Measurements from ENCODE around the gene TSHZ2. TPM values are rescaled to one million over a fixed set of nuclear protein-coding genes. Genes with fewer than 3 reads are reported as not detected.

TSHZ2 gene
- total RNA-seq, 5 donors from 2014 or later (not counting 1 experiment from before 2014, with no cell fraction given) = 20.2 to 42.9 (median 25.8) TPM

- no peak overlapping the region for H3K27ac ChIP-seq (ENCODE audit: low read length)
These were observed 414.0 kb downstream of the TSHZ2 start for GRCh38 chr20:53385941-53386767.

GRCh38 chr20:53387983-53388675 lies 416.0 kb downstream of the TSHZ2 start:
- Mint-ChIP-seq H3K4me1 (peaks cover 34 to 43% (median 36%) of the 10 kb centered on the region in 3 donors), H3K9me3 (no peaks in the 10 kb centered on the region), H3K27me3 (peaks cover 0 to 2% of the 10 kb centered on the region in 2 donors), H3K27ac (peak overlapping the region; percentile 25 to 85), H3K36me3 (no peaks in the 10 kb centered on the region), H3K4me3 (peak overlapping the region in 2 of 3 donors; percentile 28 to 35)
- 0% methylated on average over 2 of the region's 8 CpGs for whole genome bisulfite sequencing (ENCODE audit: insufficient coverage)
- H3K9me3 ChIP-seq = no peaks in the 10 kb centered on the region
- no peak overlapping the region for H3K4me3 ChIP-seq (ENCODE audit: control insufficient read depth in 1 of 2, extremely low read depth in 1 of 2, low read length in 1 of 2)
- no peak overlapping the region for H3K27ac ChIP-seq (ENCODE audit: low read length)
- ChIA-PET CTCF (no interaction called here), POLR2A (no interaction called here)
- H3K36me3 ChIP-seq (ENCODE audit: control insufficient read depth in 2 of 2, extremely low read depth in 1 of 2, insufficient read depth in 1 of 2, low read length in 1 of 2) = no peaks in the 10 kb centered on the region
- ATAC-seq (replicated peaks in 1 of 4) (peak; percentile 87 to 99 (median 97)), DNase-seq (peak in 32 of 35 experiments; percentile 8 to 75 (median 40))
- H3K27me3 ChIP-seq (replicated peaks in 1 of 2; ENCODE audit: control insufficient read depth in 2 of 2, extremely low read depth in 1 of 2, insufficient read depth in 2 of 2, low read length in 1 of 2) = peaks cover 0 to 3% of the 10 kb centered on the region in 2 experiments
- peaks cover 11 to 13% of the 10 kb centered on the region in 2 experiments for H3K4me1 ChIP-seq (ENCODE audit: control insufficient read depth in 1 of 2, extremely low read depth in 1 of 2, insufficient read depth in 2 of 2, low read length in 2 of 2)

More at GRCh38 chr20:53385941-53386767, 414.0 kb downstream of the TSHZ2 start:
- ChIA-PET POLR2A (no interaction called here), CTCF (interaction anchor here in 1 of 2 donors (0.8 kb wide), 1 partner anchor 447 kb away, joined by 3 read pairs; no protein-coding TSS in a partner anchor)
- Mint-ChIP-seq H3K4me1 (peaks cover 34 to 43% (median 36%) of the 10 kb centered on the region in 3 donors), H3K36me3 (no peaks in the 10 kb centered on the region), H3K27me3 (no peaks in the 10 kb centered on the region), H3K27ac (peak overlapping the region; percentile 53 to 75), H3K9me3 (no peaks in the 10 kb centered on the region), H3K4me3 (no peak overlapping the region)
- DNase-seq (no peak), ATAC-seq (replicated peaks in 1 of 4) (no peak)
- 85% methylated on average over 4 of the region's 14 CpGs for WGBS (ENCODE audit: insufficient coverage)
- Histone ChIP-seq H3K27me3 (replicated peaks in 1 of 2; ENCODE audit: control insufficient read depth in 2 of 2, extremely low read depth in 1 of 2, insufficient read depth in 2 of 2, low read length in 1 of 2) (peaks cover 0 to 10% of the 10 kb centered on the region in 2 experiments), H3K36me3 (ENCODE audit: control insufficient read depth in 2 of 2, extremely low read depth in 1 of 2, insufficient read depth in 1 of 2, low read length in 1 of 2) (no peaks in the 10 kb centered on the region), H3K9me3 (no peaks in the 10 kb centered on the region), H3K4me3 (ENCODE audit: control insufficient read depth in 1 of 2, extremely low read depth in 1 of 2, low read length in 1 of 2) (no peak overlapping the region), H3K4me1 (ENCODE audit: control insufficient read depth in 1 of 2, extremely low read depth in 1 of 2, insufficient read depth in 2 of 2, low read length in 2 of 2) (peaks cover 11 to 13% of the 10 kb centered on the region in 2 experiments)

DNA sequence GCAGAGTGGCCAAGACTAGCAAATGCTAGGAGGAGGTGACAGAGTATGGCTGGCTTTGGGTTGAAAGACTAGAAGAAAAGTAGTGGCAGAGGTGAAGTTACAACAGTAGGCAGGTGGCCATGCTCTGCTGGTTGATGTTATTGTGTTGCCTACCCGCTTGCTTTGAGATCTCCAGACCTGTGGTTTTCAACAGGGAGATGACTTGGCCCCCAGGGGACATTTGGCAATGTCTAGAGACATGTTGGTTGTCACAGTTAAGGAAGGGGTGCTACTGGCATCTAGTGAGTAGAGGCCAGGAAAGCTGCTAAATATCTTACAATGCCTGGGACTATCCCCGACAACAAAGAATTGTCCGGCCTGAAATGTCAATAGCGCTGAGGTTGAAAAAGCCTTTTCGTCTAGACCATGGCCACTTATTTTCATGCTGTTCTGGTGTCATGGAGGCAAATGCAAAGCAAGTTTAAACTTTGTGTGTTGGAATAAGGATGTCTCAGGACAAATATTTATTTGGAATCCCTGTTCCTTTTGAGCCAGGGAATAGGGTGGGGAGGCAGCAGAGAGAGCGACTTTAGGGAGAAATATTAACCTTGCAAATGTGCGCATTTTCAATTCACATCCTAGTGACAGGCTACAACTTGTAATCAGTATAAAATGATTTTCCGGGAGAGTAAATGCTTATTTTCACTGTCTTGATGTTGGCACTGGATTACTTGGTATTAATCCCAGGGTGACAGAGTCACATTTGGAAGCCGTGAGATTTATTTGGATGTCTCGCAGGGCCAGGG lies 417.6 kb downstream of the TSHZ2 start:
- H3K4me3 Mint-ChIP-seq = peak overlapping the region in 1 of 3 donors; percentile 28
- DNase-seq (no peak), ATAC-seq (replicated peaks in 1 of 4) (no peak)
- peaks cover 34 to 43% (median 36%) of the 10 kb centered on the region in 3 donors for H3K4me1 Mint-ChIP-seq
- H3K36me3 ChIP-seq (ENCODE audit: control insufficient read depth in 2 of 2, extremely low read depth in 1 of 2, insufficient read depth in 1 of 2, low read length in 1 of 2) = no peaks in the 10 kb centered on the region
- H3K27me3 Mint-ChIP-seq = peaks cover 0 to 2% of the 10 kb centered on the region in 2 donors
- no peak overlapping the region for H3K27ac ChIP-seq (ENCODE audit: low read length)
- WGBS (ENCODE audit: insufficient coverage) = 89% methylated on average over 1 of the region's 10 CpGs
- no peaks in the 10 kb centered on the region for H3K9me3 Mint-ChIP-seq
- H3K9me3 ChIP-seq = no peaks in the 10 kb centered on the region
- peaks cover 11 to 13% of the 10 kb centered on the region in 2 experiments for H3K4me1 ChIP-seq (ENCODE audit: control insufficient read depth in 1 of 2, extremely low read depth in 1 of 2, insufficient read depth in 2 of 2, low read length in 2 of 2)
- no peaks in the 10 kb centered on the region for H3K36me3 Mint-ChIP-seq
- ChIA-PET POLR2A (no interaction called here), CTCF (no interaction called here)
- H3K27ac Mint-ChIP-seq = peak overlapping the region; percentile 9 to 85
- no peaks in the 10 kb centered on the region for H3K27me3 ChIP-seq (replicated peaks in 1 of 2; ENCODE audit: control insufficient read depth in 2 of 2, extremely low read depth in 1 of 2, insufficient read depth in 2 of 2, low read length in 1 of 2)
- no peak overlapping the region for H3K4me3 ChIP-seq (ENCODE audit: control insufficient read depth in 1 of 2, extremely low read depth in 1 of 2, low read length in 1 of 2)

GRCh38 chr20:53390770-53391169 lies 418.6 kb downstream of the TSHZ2 start:
- H3K27me3 ChIP-seq (replicated peaks in 1 of 2; ENCODE audit: control insufficient read depth in 2 of 2, extremely low read depth in 1 of 2, insufficient read depth in 2 of 2, low read length in 1 of 2) = no peaks in the 10 kb centered on the region
- no peaks in the 10 kb centered on the region for H3K9me3 ChIP-seq
- H3K27me3 Mint-ChIP-seq = peaks cover 0 to 5% of the 10 kb centered on the region in 2 donors
- H3K27ac ChIP-seq (ENCODE audit: low read length) = no peak overlapping the region
- H3K4me3 ChIP-seq (ENCODE audit: control insufficient read depth in 1 of 2, extremely low read depth in 1 of 2, low read length in 1 of 2) = no peak overlapping the region
- H3K36me3 Mint-ChIP-seq = peaks cover 3% of the 10 kb centered on the region
- no peak overlapping the region for H3K4me3 Mint-ChIP-seq
- ATAC-seq (replicated peaks in 1 of 4) = no peak
- H3K4me1 Mint-ChIP-seq = peaks cover 36 to 46% (median 42%) of the 10 kb centered on the region in 3 donors
- no peak for DNase-seq
- ChIA-PET CTCF (no interaction called here), POLR2A (no interaction called here)
- H3K9me3 Mint-ChIP-seq = no peaks in the 10 kb centered on the region
- H3K4me1 ChIP-seq (ENCODE audit: control insufficient read depth in 1 of 2, extremely low read depth in 1 of 2, insufficient read depth in 2 of 2, low read length in 2 of 2) = peaks cover 11 to 13% of the 10 kb centered on the region in 2 experiments
- H3K36me3 ChIP-seq (ENCODE audit: control insufficient read depth in 2 of 2, extremely low read depth in 1 of 2, insufficient read depth in 1 of 2, low read length in 1 of 2) = no peaks in the 10 kb centered on the region
- H3K27ac Mint-ChIP-seq = no peak overlapping the region
- WGBS (ENCODE audit: insufficient coverage) = no CpG with 5 or more reads among the region's 2 CpGs

DNA sequence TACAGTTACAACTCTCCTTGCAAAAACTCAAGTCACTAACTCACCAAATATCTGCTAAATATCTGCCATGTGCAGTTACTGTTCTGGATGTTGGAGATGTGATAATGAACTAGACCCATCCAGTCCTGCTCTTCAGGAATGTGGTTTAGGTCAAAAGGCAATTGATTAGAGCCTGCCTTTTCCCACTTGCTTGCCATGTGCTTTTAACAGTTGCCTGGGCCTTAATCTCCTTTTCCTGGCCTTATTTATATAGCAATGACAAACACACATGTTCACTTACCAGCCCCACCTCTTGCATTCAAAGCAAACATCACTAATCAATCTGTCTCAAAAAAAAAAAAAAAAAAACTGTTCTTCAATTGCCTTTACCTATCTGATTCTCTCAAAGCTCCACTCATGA lies 422.3 kb downstream of the TSHZ2 start:
- Mint-ChIP-seq H3K4me3 (no peak overlapping the region), H3K36me3 (peaks cover 3% of the 10 kb centered on the region), H3K27ac (no peak overlapping the region), H3K4me1 (peaks cover 15 to 24% (median 20%) of the 10 kb centered on the region in 3 donors), H3K9me3 (no peaks in the 10 kb centered on the region), H3K27me3 (peaks cover 0 to 5% of the 10 kb centered on the region in 2 donors)
- H3K27me3 ChIP-seq (replicated peaks in 1 of 2; ENCODE audit: control insufficient read depth in 2 of 2, extremely low read depth in 1 of 2, insufficient read depth in 2 of 2, low read length in 1 of 2) = no peaks in the 10 kb centered on the region
- DNase-seq (no peak), ATAC-seq (replicated peaks in 1 of 4) (no peak)
- H3K27ac ChIP-seq (ENCODE audit: low read length) = no peak overlapping the region
- peaks cover 5 to 6% of the 10 kb centered on the region in 2 experiments for H3K4me1 ChIP-seq (ENCODE audit: control insufficient read depth in 1 of 2, extremely low read depth in 1 of 2, insufficient read depth in 2 of 2, low read length in 2 of 2)
- ChIA-PET CTCF (interaction anchor here in 1 of 2 donors (0.7 kb wide), 1 partner anchor 26 kb away, joined by 3 read pairs; no protein-coding TSS in a partner anchor), POLR2A (interaction anchor here in 1 of 2 donors (0.7 kb wide), 1 partner anchor 15 kb away, joined by 6 read pairs; no protein-coding TSS in a partner anchor)
- no peaks in the 10 kb centered on the region for H3K9me3 ChIP-seq
- no peak overlapping the region for H3K4me3 ChIP-seq (ENCODE audit: control insufficient read depth in 1 of 2, extremely low read depth in 1 of 2, low read length in 1 of 2)
- H3K36me3 ChIP-seq (ENCODE audit: control insufficient read depth in 2 of 2, extremely low read depth in 1 of 2, insufficient read depth in 1 of 2, low read length in 1 of 2) = no peaks in the 10 kb centered on the region

All from T-cell (primary cell).